SKM-1 (cell line): ENCODE data around the gene BMPR2.
"Not testable (repeated sequence)": the region's sequence is repeated elsewhere in the genome, so short reads cannot be mapped to it uniquely, and the experiment has no call there.

Source experiments
- DNase-seq: peaks from one replicate; lab custom pipeline; 2025; ENCODE audit not compliant: unreplicated experiment; lab: John Stamatoyannopoulos, UW

Gene BMPR2

GRCh38 chr2:202444000-202444399 lies 67.9 kb downstream of the BMPR2 start:
- no peak for DNase-seq

- DNase-seq, result no peak
Observed at GRCh38 chr2:202449344-202449743, 73.2 kb downstream of the BMPR2 start.

- DNase-seq, result no peak
Observed at GRCh38 chr2:202450785-202451184, 74.7 kb downstream of the BMPR2 start.

GRCh38 chr2:202452744-202453143 lies 76.6 kb downstream of the BMPR2 start:
- no peak for DNase-seq

- DNase-seq, result no peak
Observed at GRCh38 chr2:202454536-202454935, 78.4 kb downstream of the BMPR2 start.

- DNase-seq, result no peak
Observed at GRCh38 chr2:202455114-202455513, 79.0 kb downstream of the BMPR2 start.

- DNase-seq, result no peak
Observed at GRCh38 chr2:202460119-202460518, 84.0 kb downstream of the BMPR2 start.

- no peak for DNase-seq
Observed at GRCh38 chr2:202479090-202479489, 103.0 kb downstream of the BMPR2 start.

GRCh38 chr2:202479610-202480009 lies 103.5 kb downstream of the BMPR2 start:
- no peak for DNase-seq

GRCh38 chr2:202486351-202486750 lies 110.2 kb downstream of the BMPR2 start:
- DNase-seq, result no peak

GRCh38 chr2:202488671-202489070 lies 112.5 kb downstream of the BMPR2 start:
- DNase-seq, result no peak

- DNase-seq, result no peak
Observed at GRCh38 chr2:202490479-202490878, 114.4 kb downstream of the BMPR2 start.

- DNase-seq, result no peak
Observed at GRCh38 chr2:202491514-202491913, 115.4 kb downstream of the BMPR2 start.

- DNase-seq, result no peak
Observed at GRCh38 chr2:202494300-202495229, 118.4 kb downstream of the BMPR2 start.

GRCh38 chr2:202495230-202495604 lies 119.1 kb downstream of the BMPR2 start:
- no peak for DNase-seq

- DNase-seq, result not testable (repeated sequence)
Observed at GRCh38 chr2:202496835-202497472, 120.8 kb downstream of the BMPR2 start.

GRCh38 chr2:202497473-202497866 lies 121.3 kb downstream of the BMPR2 start:
- DNase-seq, result not testable (repeated sequence)

GRCh38 chr2:202499841-202500240 lies 123.7 kb downstream of the BMPR2 start:
- not testable (repeated sequence) for DNase-seq

- not testable (repeated sequence) for DNase-seq
Observed at GRCh38 chr2:202503276-202503675, 127.1 kb downstream of the BMPR2 start.

GRCh38 chr2:202508686-202509085 lies 132.6 kb downstream of the BMPR2 start:
- DNase-seq, result no peak

- DNase-seq, result no peak
Observed at GRCh38 chr2:202510911-202511310, 134.8 kb downstream of the BMPR2 start.

- no peak for DNase-seq
Observed at GRCh38 chr2:202512176-202512575, 136.0 kb downstream of the BMPR2 start.
